Mammary epithelial cell (primary cell): ENCODE results near the gene PDLIM7.

Experiments used
- EZH2 ChIP-seq: IDR thresholded peaks from 2 replicates; pipeline ENCODE4 v1.6.1; 2012; ENCODE audit warnings: low read length, inconsistent platforms, borderline replicate concordance
- TF ChIP-seq, protein P1 (sequence below), 2 donors: IDR thresholded peaks in 1 of 2; conservative IDR thresholded peaks in 1 of 2; 2 replicates each; pipeline ENCODE4 v1.5.1; 2011 to 2012; ENCODE audit warnings: inconsistent platforms in 2 of 2, low read length in 2 of 2, mild to moderate bottlenecking in 2 of 2, control low read depth in 1 of 2, low read depth in 1 of 2; ENCODE audit not compliant: insufficient read depth in 1 of 2; ENCODE audit errors: extremely low read depth in 1 of 2

DNA sequence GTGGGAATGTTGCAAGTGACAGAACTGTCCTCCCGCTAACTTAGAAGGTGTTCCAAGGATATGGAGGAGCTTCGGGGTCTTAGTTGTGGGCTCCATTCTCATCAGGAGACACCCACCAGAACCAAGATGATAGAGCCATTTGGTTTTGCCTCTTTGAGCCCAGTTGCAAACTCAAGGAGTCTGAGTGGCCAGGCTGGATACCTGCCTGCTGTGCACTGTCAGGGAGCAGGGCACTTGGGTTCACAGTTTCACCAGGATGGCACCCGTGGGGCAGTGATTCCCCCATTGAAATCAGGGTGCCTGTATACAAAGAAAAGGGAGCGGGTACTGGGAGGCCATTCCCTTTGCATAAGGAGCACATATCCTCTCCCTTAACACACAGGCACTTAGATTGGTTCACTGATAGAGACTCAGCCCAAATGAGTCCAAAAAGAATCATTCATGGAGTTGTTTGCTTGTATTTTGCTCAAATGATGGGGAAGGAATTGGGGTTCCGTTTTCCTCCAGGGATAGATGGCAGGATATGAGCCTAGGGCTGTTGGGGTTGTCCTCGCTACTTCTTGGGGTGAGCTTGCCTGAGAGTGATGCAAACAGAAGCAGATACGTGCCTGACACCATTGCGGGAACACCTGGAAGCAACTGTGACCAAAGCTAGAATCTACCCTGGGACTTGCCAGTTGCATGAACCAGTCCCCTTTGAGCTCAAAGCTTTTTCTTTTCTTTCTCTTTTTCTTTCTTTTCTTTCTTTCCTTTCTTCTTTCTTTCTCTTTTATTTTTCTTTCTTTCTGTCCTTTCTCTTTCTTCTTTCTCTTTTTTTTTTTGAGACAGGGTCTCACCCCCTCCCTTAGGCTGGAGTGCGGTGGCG, 52.1 kb downstream of the PDLIM7 start:
- TF ChIP-seq, protein P1, sequence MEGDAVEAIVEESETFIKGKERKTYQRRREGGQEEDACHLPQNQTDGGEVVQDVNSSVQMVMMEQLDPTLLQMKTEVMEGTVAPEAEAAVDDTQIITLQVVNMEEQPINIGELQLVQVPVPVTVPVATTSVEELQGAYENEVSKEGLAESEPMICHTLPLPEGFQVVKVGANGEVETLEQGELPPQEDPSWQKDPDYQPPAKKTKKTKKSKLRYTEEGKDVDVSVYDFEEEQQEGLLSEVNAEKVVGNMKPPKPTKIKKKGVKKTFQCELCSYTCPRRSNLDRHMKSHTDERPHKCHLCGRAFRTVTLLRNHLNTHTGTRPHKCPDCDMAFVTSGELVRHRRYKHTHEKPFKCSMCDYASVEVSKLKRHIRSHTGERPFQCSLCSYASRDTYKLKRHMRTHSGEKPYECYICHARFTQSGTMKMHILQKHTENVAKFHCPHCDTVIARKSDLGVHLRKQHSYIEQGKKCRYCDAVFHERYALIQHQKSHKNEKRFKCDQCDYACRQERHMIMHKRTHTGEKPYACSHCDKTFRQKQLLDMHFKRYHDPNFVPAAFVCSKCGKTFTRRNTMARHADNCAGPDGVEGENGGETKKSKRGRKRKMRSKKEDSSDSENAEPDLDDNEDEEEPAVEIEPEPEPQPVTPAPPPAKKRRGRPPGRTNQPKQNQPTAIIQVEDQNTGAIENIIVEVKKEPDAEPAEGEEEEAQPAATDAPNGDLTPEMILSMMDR (conservative IDR thresholded peaks at IDR 0.05 in 1 of 2, IDR thresholded peaks at IDR 0.05 in 1 of 2; ENCODE audit: extremely low read depth in 1 of 2, insufficient read depth in 1 of 2, low read depth in 1 of 2, low read length in 2 of 2): no peak
- no peak for TF ChIP-seq EZH2
